CD14-positive monocyte (primary cell): ENCODE data around the gene LCLAT1. TPM values are rescaled to one million over a fixed set of nuclear protein-coding genes. Genes with fewer than 3 reads are reported as not detected.
A peak's percentile ranks its signal among the peaks of the same experiment; 100 is the strongest.

Experiments
- DNase-seq, 3 donors: peaks; one replicate each; pipeline ENCODE4 v3.0.0-alpha.2; 2011 to 2022
- H2AFZ ChIP-seq: 2 replicates; pipeline ENCODE4 v1.6.0; 2012; ENCODE audit warnings: mild to moderate bottlenecking, low read depth, low read length, inconsistent platforms; ENCODE audit not compliant: insufficient read depth, poor library complexity, severe bottlenecking
- H3K27ac ChIP-seq, 2 donors: 1 replicate in 1 of 2; 2 replicates in 1 of 2; pipeline ENCODE4 v1.5.1; 2012 to 2013; ENCODE audit warnings: low read length in 2 of 2, control low read depth in 1 of 2, inconsistent platforms in 1 of 2, low read depth in 1 of 2, mild to moderate bottlenecking in 1 of 2
- H3K27me3 ChIP-seq, 2 donors: one replicate each; pipeline versions ENCODE4 v1.6.0 to v1.6.1; 2011 to 2013; ENCODE audit warnings: low read length in 2 of 2; ENCODE audit not compliant: control insufficient read depth in 2 of 2, insufficient read depth in 2 of 2
- H3K36me3 ChIP-seq, 2 donors: replicated peaks in 1 of 2; 1 replicate in 1 of 2; 2 replicates in 1 of 2; pipeline versions ENCODE4 v1.5.1 to v1.6.1; 2012 to 2013; ENCODE audit warnings: low read length in 2 of 2, control low read depth in 1 of 2, inconsistent platforms in 1 of 2, mild to moderate bottlenecking in 1 of 2; ENCODE audit not compliant: insufficient read depth in 2 of 2, control insufficient read depth in 1 of 2
- H3K4me1 ChIP-seq, 2 donors: 1 replicate in 1 of 2; 2 replicates in 1 of 2; pipeline versions ENCODE4 v1.5.1 to v1.6.1; 2012 to 2013; ENCODE audit warnings: low read length in 2 of 2, control low read depth in 1 of 2, inconsistent platforms in 1 of 2, mild to moderate bottlenecking in 1 of 2, moderate library complexity in 1 of 2; ENCODE audit not compliant: insufficient read depth in 2 of 2, control insufficient read depth in 1 of 2
- H3K4me2 ChIP-seq: replicated peaks from 2 replicates; pipeline ENCODE3; 2012; ENCODE audit warnings: low read length, moderate library complexity, mild to moderate bottlenecking; ENCODE audit not compliant: poor library complexity, severe bottlenecking; ENCODE audit errors: extremely low read depth
- H3K4me3 ChIP-seq, 3 experiments: fragments of 200-600 bp in 1 of 3; sonication (generic) in 1 of 3; replicated peaks in 1 of 3; 1 replicate in 2 of 3; 2 replicates in 1 of 3; pipeline ENCODE4 v1.5.1; 2011 to 2013; ENCODE audit warnings: low read length in 3 of 3, mild to moderate bottlenecking in 3 of 3, control low read depth in 2 of 3, low read depth in 2 of 3, inconsistent platforms in 1 of 3, moderate library complexity in 1 of 3
- H3K79me2 ChIP-seq: 2 replicates; pipeline ENCODE4 v1.6.0; 2012; ENCODE audit warnings: mild to moderate bottlenecking, control low read depth, inconsistent platforms, low read length, moderate library complexity; ENCODE audit not compliant: insufficient read depth
- H3K9ac ChIP-seq: 2 replicates; pipeline ENCODE4 v1.6.0; 2017; ENCODE audit warnings: low read length, mild to moderate bottlenecking; ENCODE audit not compliant: insufficient read depth, poor library complexity, severe bottlenecking
- H3K9me3 ChIP-seq, 2 donors: replicated peaks in 1 of 2; 1 replicate in 1 of 2; 2 replicates in 1 of 2; pipeline versions ENCODE4 v1.5.1 to v1.6.1; 2012 to 2013; ENCODE audit warnings: low read length in 2 of 2, control low read depth in 1 of 2; ENCODE audit not compliant: control insufficient read depth in 1 of 2, insufficient read depth in 1 of 2
- H4K20me1 ChIP-seq: 2 replicates; pipeline ENCODE4 v1.6.0; 2012; ENCODE audit warnings: mild to moderate bottlenecking, low read length, control low read depth, moderate library complexity; ENCODE audit not compliant: insufficient read depth
- H3K27ac Mint-ChIP-seq, 7 donors: one replicate each; pipeline ENCODE4 v1.8.0; 2020; ENCODE audit warnings: mild to moderate bottlenecking in 7 of 7, mixed read lengths in 7 of 7, moderate library complexity in 6 of 7, inconsistent platforms in 2 of 7
- H3K27me3 Mint-ChIP-seq, 3 donors: one replicate each; pipeline ENCODE4 v1.8.0; 2021 to 2022; ENCODE audit warnings: low read depth in 3 of 3, mild to moderate bottlenecking in 3 of 3, mixed read lengths in 3 of 3, moderate library complexity in 3 of 3, inconsistent platforms in 1 of 3
- H3K36me3 Mint-ChIP-seq, 2 donors: one replicate each; pipeline ENCODE4 v1.8.0; 2020; ENCODE audit warnings: mixed read lengths in 2 of 2, inconsistent platforms in 1 of 2, mild to moderate bottlenecking in 1 of 2
- H3K4me1 Mint-ChIP-seq: one replicate; pipeline ENCODE4 v1.8.0; 2020; ENCODE audit warnings: mild to moderate bottlenecking, mixed read lengths
- H3K4me3 Mint-ChIP-seq, 2 donors: one replicate each; pipeline ENCODE4 v1.8.0; 2020; ENCODE audit warnings: mild to moderate bottlenecking in 2 of 2, mixed read lengths in 2 of 2, moderate library complexity in 1 of 2
- H3K9me3 Mint-ChIP-seq, 7 donors: one replicate each; pipeline ENCODE4 v1.8.0; 2020 to 2022; ENCODE audit warnings: mixed read lengths in 7 of 7, mild to moderate bottlenecking in 6 of 7, moderate library complexity in 6 of 7, inconsistent platforms in 2 of 7
- CTCF ChIP-seq: fragments of 200-600 bp; IDR thresholded peaks from one replicate; pipeline ENCODE4 v1.8.0; 2022; ENCODE audit warnings: antibody characterized with exemption, mild to moderate bottlenecking
- WGBS: methylation state at CpG from one replicate; pipeline ENCODE4 v1.1.5; 2013; ENCODE audit warnings: missing lambda C conversion rate; ENCODE audit not compliant: insufficient coverage; 5-methylcytosine and 5-hydroxymethylcytosine counted together
- intact Hi-C, 2 donors: fragments of 100-400 bp; cut with micrococcal nuclease; formaldehyde crosslinking; loops; one replicate each; pipeline versions ENCODE4 v1.15.0 to v1.15.1; 2023
- polyA plus RNA-seq, 3 donors: library from polyadenylated mRNA; depleted of rRNA in 1 of 3; unstranded in 2 of 3; stranded (reverse) in 1 of 3; fragments of 300-500 nt in 2 of 3; fragments of >200 nt in 1 of 3; fragmentation: Illumina TruSeq in 2 of 3; gene quantifications; 1 replicate in 2 of 3; 2 replicates in 1 of 3; pipeline ENCODE4 v1.2.3, GENCODE V29; 2012 to 2021

LCLAT1 gene
- polyA plus RNA-seq, 3 donors, result 1.2 to 5.7 (median 1.3) TPM

DNA sequence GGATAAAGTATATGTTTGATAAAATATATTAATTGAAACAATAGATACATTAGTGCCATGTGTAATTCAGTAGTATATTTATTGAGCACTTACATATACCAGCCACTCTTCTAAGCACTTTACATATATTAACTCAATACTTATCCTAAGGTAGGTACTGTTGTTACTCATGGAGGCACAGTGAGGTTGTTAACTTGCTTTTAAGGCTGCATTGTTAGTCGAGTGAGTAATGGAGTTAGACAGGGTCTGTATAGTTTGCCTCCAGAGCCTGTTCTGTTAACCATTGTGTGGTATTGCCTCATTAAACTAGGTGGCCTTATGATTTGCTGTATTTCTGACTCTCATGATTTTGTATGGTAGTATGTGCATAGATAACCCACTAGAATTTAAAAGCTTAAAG lies 44.2 kb downstream of the LCLAT1 start:
- H3K27ac ChIP-seq, result no peak overlapping the region
- H3K79me2 ChIP-seq, result no peaks in the 10 kb centered on the region
- no peak overlapping the region for H3K9ac ChIP-seq
- no peak for TF ChIP-seq CTCF
- no peak overlapping the region for H3K4me3 ChIP-seq
- Mint-ChIP-seq H3K4me1 (peaks cover 9% of the 10 kb centered on the region), H3K36me3 (peaks cover 5 to 8% of the 10 kb centered on the region in 2 donors), H3K4me3 (no peak overlapping the region), H3K9me3 (peaks cover 9 to 16% (median 10%) of the 10 kb centered on the region in 7 donors), H3K27ac (no peak overlapping the region), H3K27me3 (peaks cover 0 to 1% (median 0%) of the 10 kb centered on the region in 3 donors)
- no peaks in the 10 kb centered on the region for H4K20me1 ChIP-seq
- intact Hi-C loops, result no loop called here
- no peaks in the 10 kb centered on the region for H3K36me3 ChIP-seq
- H3K9me3 ChIP-seq, result peaks cover 6 to 8% of the 10 kb centered on the region in 2 donors
- peaks cover 8 to 9% of the 10 kb centered on the region in 2 donors for H3K4me1 ChIP-seq
- DNase-seq, result no peak
- no peaks in the 10 kb centered on the region for H3K27me3 ChIP-seq
- 100% methylated on average over 1 of the region's 1 CpG for WGBS
- H3K4me2 ChIP-seq, result no peak overlapping the region
- H2AFZ ChIP-seq, result no peak overlapping the region

DNA sequence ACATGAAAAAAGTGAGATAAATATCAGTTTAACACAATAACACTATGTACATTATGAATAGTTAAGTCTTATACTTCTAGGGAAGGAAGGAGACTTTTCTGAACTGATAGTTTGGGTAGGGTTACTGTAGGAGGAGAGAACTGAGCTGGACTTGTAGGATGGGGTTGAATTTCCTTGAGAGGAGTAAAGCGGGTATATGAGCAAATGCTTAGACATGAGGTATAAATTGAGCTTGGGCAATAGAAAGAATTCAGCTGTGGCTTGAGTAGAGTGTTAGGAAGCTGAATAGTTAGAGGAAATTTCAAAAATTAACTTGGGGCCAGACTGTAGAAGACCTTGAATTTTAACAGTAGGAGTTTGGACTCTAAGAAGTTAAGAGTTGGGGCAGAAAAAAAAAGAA lies 45.1 kb downstream of the LCLAT1 start:
- Histone ChIP-seq H3K4me1 (peaks cover 10% of the 10 kb centered on the region in 2 donors), H3K27me3 (no peaks in the 10 kb centered on the region), H3K9me3 (peaks cover 10 to 17% of the 10 kb centered on the region in 2 donors), H3K4me3 (no peak overlapping the region), H3K79me2 (no peaks in the 10 kb centered on the region), H3K27ac (no peak overlapping the region), H4K20me1 (no peaks in the 10 kb centered on the region), H3K4me2 (no peak overlapping the region), H3K36me3 (no peaks in the 10 kb centered on the region), H3K9ac (no peak overlapping the region), H2AFZ (no peak overlapping the region)
- Mint-ChIP-seq H3K4me3 (no peak overlapping the region), H3K4me1 (peaks cover 10% of the 10 kb centered on the region), H3K27ac (peak overlapping the region in 1 of 7 donors; percentile 45), H3K9me3 (peaks cover 11 to 23% (median 16%) of the 10 kb centered on the region in 7 donors), H3K27me3 (peaks cover 0 to 1% (median 0%) of the 10 kb centered on the region in 3 donors), H3K36me3 (peaks cover 8 to 12% of the 10 kb centered on the region in 2 donors)
- no CpG with 5 or more reads among the region's 1 CpG for WGBS
- intact Hi-C loops, result no loop called here
- TF ChIP-seq CTCF, result no peak
- no peak for DNase-seq
